ENCODE data around the gene HTR1D. TPM values are rescaled to one million over a fixed set of nuclear protein-coding genes. Genes with fewer than 3 reads are reported as not detected.

Gene HTR1D
- total RNA-seq, 4 donors from 2014 or later: 0.46 TPM; not detected in 3

- 50 to 67% methylated on average over 1 of the region's 1 CpG for WGBS, 2 donors (ENCODE audit: low coverage in 1 of 2)
- no peak for TF ChIP-seq EP300 (IDR thresholded peaks at IDR 0.05)
- no peak for TF ChIP-seq POLR2A (IDR thresholded peaks at IDR 0.05)
- TF ChIP-seq POLR2AphosphoS5 (IDR thresholded peaks at IDR 0.05): no peak
- TF ChIP-seq CTCF (IDR thresholded peaks at IDR 0.05): no peak
- H3K9me3 ChIP-seq: no peaks in the 10 kb centered on the region
- no peak for ATAC-seq
- H3K4me1 ChIP-seq: peaks cover 0 to 57% (median 8%) of the 10 kb centered on the region in 3 donors
- no peak overlapping the region for H3K27ac ChIP-seq
- no peaks in the 10 kb centered on the region for H3K36me3 ChIP-seq
- no peaks in the 10 kb centered on the region for H3K27me3 ChIP-seq
- H3K4me3 ChIP-seq: no peak overlapping the region
Observed at GRCh38 chr1:23152966-23153684, 64.2 kb downstream of the HTR1D start.

GRCh38 chr1:23150742-23151141 is 66.6 kb downstream of the HTR1D start:
- H3K9me3 ChIP-seq: no peaks in the 10 kb centered on the region
- no peak overlapping the region for H3K27ac ChIP-seq
- no peaks in the 10 kb centered on the region for H3K27me3 ChIP-seq
- no peaks in the 10 kb centered on the region for H3K36me3 ChIP-seq
- H3K4me3 ChIP-seq: no peak overlapping the region
- ATAC-seq: no peak
- WGBS, 2 donors (ENCODE audit: low coverage in 1 of 2): 83 to 97% methylated on average over 3 to 5 of the region's 5 CpGs
- no peak for TF ChIP-seq POLR2AphosphoS5 (IDR thresholded peaks at IDR 0.05)
- TF ChIP-seq EP300 (IDR thresholded peaks at IDR 0.05): no peak
- TF ChIP-seq POLR2A (IDR thresholded peaks at IDR 0.05): no peak
- H3K4me1 ChIP-seq: peaks cover 0 to 43% (median 10%) of the 10 kb centered on the region in 3 donors

- 43 to 82% methylated on average over 1 to 2 of the region's 2 CpGs for whole genome bisulfite sequencing, 2 donors (ENCODE audit: low coverage in 1 of 2)
- TF ChIP-seq CTCF (IDR thresholded peaks at IDR 0.05): no peak
- no peak for TF ChIP-seq POLR2A (IDR thresholded peaks at IDR 0.05)
- no peak for TF ChIP-seq POLR2AphosphoS5 (IDR thresholded peaks at IDR 0.05)
- TF ChIP-seq EP300 (IDR thresholded peaks at IDR 0.05): no peak
- no peaks in the 10 kb centered on the region for H3K27me3 ChIP-seq
- no peaks in the 10 kb centered on the region for H3K36me3 ChIP-seq
- H3K4me3 ChIP-seq: no peak overlapping the region
- H3K4me1 ChIP-seq: peaks cover 0 to 37% (median 10%) of the 10 kb centered on the region in 3 donors
- no peak overlapping the region for H3K27ac ChIP-seq
- ATAC-seq: no peak
- no peaks in the 10 kb centered on the region for H3K9me3 ChIP-seq
Observed at GRCh38 chr1:23150125-23150524, 67.2 kb downstream of the HTR1D start.

- Histone ChIP-seq H3K9me3 (no peaks in the 10 kb centered on the region), H3K27me3 (no peaks in the 10 kb centered on the region), H3K4me1 (peaks cover 0 to 28% (median 10%) of the 10 kb centered on the region in 3 donors), H3K27ac (no peak overlapping the region), H3K4me3 (no peak overlapping the region), H3K36me3 (no peaks in the 10 kb centered on the region)
- TF ChIP-seq EP300 (IDR thresholded peaks at IDR 0.05) (no peak), CTCF (IDR thresholded peaks at IDR 0.05) (no peak), POLR2A (IDR thresholded peaks at IDR 0.05) (no peak), POLR2AphosphoS5 (IDR thresholded peaks at IDR 0.05) (no peak)
- 38 to 40% methylated on average over 1 of the region's 1 CpG for WGBS, 2 donors (ENCODE audit: low coverage in 1 of 2)
- no peak for ATAC-seq
Observed at GRCh38 chr1:23149114-23149513, 68.2 kb downstream of the HTR1D start.

- H3K4me3 ChIP-seq: no peak overlapping the region
- no peaks in the 10 kb centered on the region for H3K27me3 ChIP-seq
- H3K4me1 ChIP-seq: peaks cover 0 to 28% (median 10%) of the 10 kb centered on the region in 3 donors
- H3K27ac ChIP-seq: no peak overlapping the region
- H3K36me3 ChIP-seq: no peaks in the 10 kb centered on the region
- WGBS, 2 donors (ENCODE audit: low coverage in 1 of 2): 66 to 75% methylated on average over 3 to 4 of the region's 4 CpGs
- TF ChIP-seq EP300 (IDR thresholded peaks at IDR 0.05): no peak
- no peak for TF ChIP-seq CTCF (IDR thresholded peaks at IDR 0.05)
- no peak for TF ChIP-seq POLR2A (IDR thresholded peaks at IDR 0.05)
- TF ChIP-seq POLR2AphosphoS5 (IDR thresholded peaks at IDR 0.05): no peak
- H3K9me3 ChIP-seq: no peaks in the 10 kb centered on the region
- no peak for ATAC-seq
Observed at GRCh38 chr1:23148084-23148483, 69.2 kb downstream of the HTR1D start.

Small RNAs within 50 kb of the gene (small RNA-seq; reads per million reads assigned to genes)
- 0 reads per million in 4 donors for gene RNU6-135P
- gene RNU6-514P: 0 reads per million in 4 donors

Other genes starting within 250 kb of the HTR1D start
- gene LACTBL1, start 244.6 kb downstream of the HTR1D start, total RNA-seq: not detected
- not detected for gene TEX46, start 201.7 kb downstream of the HTR1D start, total RNA-seq
- gene KDM1A, start 198.0 kb downstream of the HTR1D start, total RNA-seq: 10 to 100 TPM; 48.9 to 62.4 (median 54.6) TPM
- 10 to 100 TPM; 22.3 to 38.4 (median 30.3) TPM for gene LUZP1, start 48.6 kb downstream of the HTR1D start, total RNA-seq
- gene HNRNPR, start 126.8 kb upstream of the HTR1D start, total RNA-seq: 10 to 100 TPM; 67.5 to 91.1 (median 73.6) TPM
- 10 to 100 TPM; 14.9 to 18.8 (median 16.6) TPM for gene ZNF436, start 152.3 kb upstream of the HTR1D start, total RNA-seq
- 10 to 100 TPM; 21.4 to 45.8 (median 26.6) TPM for gene TCEA3, start 207.2 kb upstream of the HTR1D start, total RNA-seq